HepG2 (cell line): ENCODE measurements around the gene ARIH1. TPM values are rescaled to one million over a fixed set of nuclear protein-coding genes. Genes with fewer than 3 reads are reported as not detected.

ENCODE experiments used
- AGO2 ChIP-seq: fragments of 200-400 bp; formaldehyde crosslinking; optimal IDR thresholded peaks from 2 replicates; pipeline ENCODE3; 2017; ENCODE audit warnings: mild to moderate bottlenecking, low read depth, low read length, moderate library complexity
- EEA1 ChIP-seq: sonication (generic); formaldehyde crosslinking; IDR thresholded peaks from 2 replicates; pipeline ENCODE4 v1.5.1; 2020; ENCODE audit warnings: mild to moderate bottlenecking, missing genetic modification reagents, borderline replicate concordance
- JUND ChIP-seq: sonication (generic); formaldehyde crosslinking; IDR thresholded peaks from 2 replicates; pipeline ENCODE4 v1.8.0; 2022; ENCODE audit warnings: mild to moderate bottlenecking, missing genetic modification reagents
- KDM3A ChIP-seq: IDR thresholded peaks from 2 replicates; pipeline ENCODE4 v1.6.1; 2018; ENCODE audit warnings: low read depth, missing compliant biosample characterization
- MED13 ChIP-seq: sonication (generic); formaldehyde crosslinking; IDR thresholded peaks from 2 replicates; pipeline ENCODE4 v1.5.0; 2020; ENCODE audit warnings: missing genetic modification reagents
- MEIS2 ChIP-seq: sonication (generic); formaldehyde crosslinking; IDR thresholded peaks from 2 replicates; pipeline ENCODE4 v1.9.0; 2021; ENCODE audit warnings: mild to moderate bottlenecking, missing genetic modification reagents
- MYC ChIP-seq: sonication (generic); formaldehyde crosslinking; IDR thresholded peaks from 2 replicates; pipeline ENCODE4 v1.9.0; 2021; ENCODE audit warnings: missing genetic modification reagents, borderline replicate concordance
- POLR2AphosphoS5 ChIP-seq: IDR thresholded peaks from 2 replicates; pipeline ENCODE4 v1.6.1; 2012; ENCODE audit warnings: low read depth, low read length
- TBX3 ChIP-seq: fragments of 450-650 bp; IDR thresholded peaks from 2 replicates; pipeline ENCODE4 v1.6.1; 2017; ENCODE audit warnings: antibody characterized with exemption, mild to moderate bottlenecking, inconsistent platforms, borderline replicate concordance
- TFE3 ChIP-seq: IDR thresholded peaks from 2 replicates; pipeline ENCODE4 v1.6.1; 2016
- TMF1 ChIP-seq: sonication (generic); formaldehyde crosslinking; IDR thresholded peaks from 2 replicates; pipeline ENCODE4 v1.8.1; 2022; ENCODE audit warnings: low read depth, missing genetic modification reagents
- ZNF333 ChIP-seq: sonication (generic); formaldehyde crosslinking; IDR thresholded peaks from 2 replicates; pipeline ENCODE4 v1.4.0; 2020; ENCODE audit warnings: mild to moderate bottlenecking, missing genetic modification reagents, borderline replicate concordance
- ZNF547 ChIP-seq: sonication (generic); formaldehyde crosslinking; IDR thresholded peaks from 2 replicates; pipeline ENCODE4 v1.5.1; 2020; ENCODE audit warnings: mild to moderate bottlenecking, missing genetic modification reagents
- ZNF670 ChIP-seq: sonication (generic); formaldehyde crosslinking; IDR thresholded peaks from 2 replicates; pipeline ENCODE4 v1.8.0; 2022; ENCODE audit warnings: mild to moderate bottlenecking, missing genetic modification reagents, borderline replicate concordance
- ZNF713 ChIP-seq: sonication (generic); formaldehyde crosslinking; IDR thresholded peaks from 2 replicates; pipeline ENCODE4 v1.4.0; 2020; ENCODE audit warnings: mild to moderate bottlenecking, missing genetic modification reagents
- polyA plus RNA-seq, 8 experiments: library from polyadenylated mRNA; depleted of rRNA in 3 of 8; stranded (reverse) in 7 of 8; unstranded in 1 of 8; fragments of >200 nt; fragmentation: Illumina TruSeq in 4 of 8; extraction: Trizol in 4 of 8; gene quantifications; 2 replicates each; pipeline versions ENCODE4 v1.2.1 to v1.2.3, GENCODE V29; 2011 to 2016; ENCODE audit warnings: low read depth in 4 of 8, missing spikeins in 1 of 8, mixed read lengths in 1 of 8; ENCODE audit not compliant: insufficient read depth in 1 of 8
- total RNA-seq, 5 experiments: library from RNA; depleted of rRNA; stranded (reverse); fragments of >200 nt; fragmentation: Illumina TruSeq; extraction: Trizol; gene quantifications; 2 replicates each; pipeline ENCODE4 v1.2.3, GENCODE V29; 2016; ENCODE audit warnings: low read depth in 1 of 5
- TF ChIP-seq, protein P1 (sequence below): sonication (generic); formaldehyde crosslinking; conservative IDR thresholded peaks from 2 replicates; pipeline ENCODE4 v1.4.0; 2020; ENCODE audit warnings: missing genetic modification reagents
- TF ChIP-seq, protein P2 (sequence below): sonication (generic); formaldehyde crosslinking; IDR thresholded peaks from 2 replicates; pipeline ENCODE4 v1.5.1; 2020; ENCODE audit warnings: missing genetic modification reagents, mild to moderate bottlenecking, borderline replicate concordance
- TF ChIP-seq, protein P3 (sequence below): sonication (generic); formaldehyde crosslinking; IDR thresholded peaks from 2 replicates; pipeline ENCODE4 v1.4.0; 2020; ENCODE audit warnings: missing genetic modification reagents
- TF ChIP-seq, protein P4 (sequence below): sonication (generic); formaldehyde crosslinking; IDR thresholded peaks from 2 replicates; pipeline ENCODE4 v1.9.0; 2022; ENCODE audit warnings: missing genetic modification reagents, mild to moderate bottlenecking, borderline replicate concordance

The ARIH1 gene
- total and polyA plus RNA-seq, 2 of the 13 experiments (the other 11 are each of a cell fraction or from before 2014, with no cell fraction given) = 38.8 to 59.8 TPM

DNA sequence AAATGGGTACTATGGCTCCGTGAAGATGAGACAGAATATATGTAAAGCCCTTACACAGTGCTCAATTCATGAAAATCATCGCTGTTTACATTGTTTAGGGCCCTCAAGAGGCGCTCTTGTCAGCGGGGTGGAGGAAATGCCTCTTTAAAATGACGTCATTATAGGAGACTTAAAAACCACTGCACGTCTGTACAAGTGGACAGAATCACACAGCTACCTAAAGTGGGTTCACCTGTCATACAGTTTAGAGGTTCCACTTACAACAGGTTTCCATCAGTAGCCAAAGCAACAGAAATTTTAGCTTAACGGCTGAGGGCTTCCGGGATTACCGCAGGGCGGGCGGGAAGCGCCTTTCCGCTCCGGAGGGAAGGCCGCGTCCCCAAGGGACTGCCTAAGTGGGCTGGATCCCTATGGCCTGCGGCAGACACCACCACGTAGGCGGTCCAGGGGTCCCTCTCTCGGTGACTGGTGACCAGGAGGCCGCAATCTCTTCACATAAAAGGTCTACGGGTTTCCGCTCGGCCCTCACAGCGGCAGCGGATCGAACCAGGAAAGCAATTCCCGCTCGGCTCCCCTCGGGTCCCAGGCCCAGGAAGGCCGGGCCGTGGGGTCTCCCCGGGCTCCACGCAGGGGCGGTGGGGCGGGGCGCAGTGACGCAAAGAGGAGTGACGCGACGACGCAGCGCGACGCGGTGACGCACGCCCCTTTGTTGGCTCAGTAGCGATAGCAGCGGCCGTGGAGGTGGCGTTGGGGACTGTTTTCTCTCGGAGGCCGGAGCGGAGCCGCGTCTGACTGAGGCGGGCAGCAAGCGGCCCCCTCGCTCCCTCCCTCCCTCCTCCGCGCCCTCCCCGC, at the start of gene ARIH1 (continued):
- TF ChIP-seq ZNF547 (CRISPR knock-in tag) (peak; percentile 85), ZNF713 (CRISPR knock-in tag) (no peak), AGO2 (peak; percentile 62), MEIS2 (CRISPR knock-in tag) (peak; percentile 94), TBX3 (no peak), JUND (CRISPR knock-in tag) (0 out of 2 replicates have a peak, but pooled peaks have one; percentile 29), EEA1 (CRISPR knock-in tag) (peak; percentile 65; the same call in 1 of the 2 replicates), TFE3 (CRISPR knock-in tag) (peak; percentile 44; the same call in 1 of the 2 replicates), MED13 (no peak), POLR2AphosphoS5 (peak; percentile 85), ZNF333 (CRISPR knock-in tag) (peak; percentile 56; the same call in 1 of the 2 replicates), KDM3A (CRISPR knock-in tag) (peak; percentile 74), ZNF670 (CRISPR knock-in tag) (peak; percentile 98), TMF1 (CRISPR knock-in tag) (0 out of 2 replicates have a peak, but pooled peaks have one; percentile 27), MYC (CRISPR knock-in tag) (peak; percentile 90)
- TF ChIP-seq, protein P1, sequence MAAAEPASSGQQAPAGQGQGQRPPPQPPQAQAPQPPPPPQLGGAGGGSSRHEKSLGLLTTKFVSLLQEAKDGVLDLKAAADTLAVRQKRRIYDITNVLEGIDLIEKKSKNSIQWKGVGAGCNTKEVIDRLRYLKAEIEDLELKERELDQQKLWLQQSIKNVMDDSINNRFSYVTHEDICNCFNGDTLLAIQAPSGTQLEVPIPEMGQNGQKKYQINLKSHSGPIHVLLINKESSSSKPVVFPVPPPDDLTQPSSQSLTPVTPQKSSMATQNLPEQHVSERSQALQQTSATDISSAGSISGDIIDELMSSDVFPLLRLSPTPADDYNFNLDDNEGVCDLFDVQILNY (CRISPR knock-in tag) = peak; percentile 54; the same call in 1 of the 2 replicates
- TF ChIP-seq, protein P2, sequence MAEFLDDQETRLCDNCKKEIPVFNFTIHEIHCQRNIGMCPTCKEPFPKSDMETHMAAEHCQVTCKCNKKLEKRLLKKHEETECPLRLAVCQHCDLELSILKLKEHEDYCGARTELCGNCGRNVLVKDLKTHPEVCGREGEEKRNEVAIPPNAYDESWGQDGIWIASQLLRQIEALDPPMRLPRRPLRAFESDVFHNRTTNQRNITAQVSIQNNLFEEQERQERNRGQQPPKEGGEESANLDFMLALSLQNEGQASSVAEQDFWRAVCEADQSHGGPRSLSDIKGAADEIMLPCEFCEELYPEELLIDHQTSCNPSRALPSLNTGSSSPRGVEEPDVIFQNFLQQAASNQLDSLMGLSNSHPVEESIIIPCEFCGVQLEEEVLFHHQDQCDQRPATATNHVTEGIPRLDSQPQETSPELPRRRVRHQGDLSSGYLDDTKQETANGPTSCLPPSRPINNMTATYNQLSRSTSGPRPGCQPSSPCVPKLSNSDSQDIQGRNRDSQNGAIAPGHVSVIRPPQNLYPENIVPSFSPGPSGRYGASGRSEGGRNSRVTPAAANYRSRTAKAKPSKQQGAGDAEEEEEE (CRISPR knock-in tag) = no peak
- TF ChIP-seq, protein P3, sequence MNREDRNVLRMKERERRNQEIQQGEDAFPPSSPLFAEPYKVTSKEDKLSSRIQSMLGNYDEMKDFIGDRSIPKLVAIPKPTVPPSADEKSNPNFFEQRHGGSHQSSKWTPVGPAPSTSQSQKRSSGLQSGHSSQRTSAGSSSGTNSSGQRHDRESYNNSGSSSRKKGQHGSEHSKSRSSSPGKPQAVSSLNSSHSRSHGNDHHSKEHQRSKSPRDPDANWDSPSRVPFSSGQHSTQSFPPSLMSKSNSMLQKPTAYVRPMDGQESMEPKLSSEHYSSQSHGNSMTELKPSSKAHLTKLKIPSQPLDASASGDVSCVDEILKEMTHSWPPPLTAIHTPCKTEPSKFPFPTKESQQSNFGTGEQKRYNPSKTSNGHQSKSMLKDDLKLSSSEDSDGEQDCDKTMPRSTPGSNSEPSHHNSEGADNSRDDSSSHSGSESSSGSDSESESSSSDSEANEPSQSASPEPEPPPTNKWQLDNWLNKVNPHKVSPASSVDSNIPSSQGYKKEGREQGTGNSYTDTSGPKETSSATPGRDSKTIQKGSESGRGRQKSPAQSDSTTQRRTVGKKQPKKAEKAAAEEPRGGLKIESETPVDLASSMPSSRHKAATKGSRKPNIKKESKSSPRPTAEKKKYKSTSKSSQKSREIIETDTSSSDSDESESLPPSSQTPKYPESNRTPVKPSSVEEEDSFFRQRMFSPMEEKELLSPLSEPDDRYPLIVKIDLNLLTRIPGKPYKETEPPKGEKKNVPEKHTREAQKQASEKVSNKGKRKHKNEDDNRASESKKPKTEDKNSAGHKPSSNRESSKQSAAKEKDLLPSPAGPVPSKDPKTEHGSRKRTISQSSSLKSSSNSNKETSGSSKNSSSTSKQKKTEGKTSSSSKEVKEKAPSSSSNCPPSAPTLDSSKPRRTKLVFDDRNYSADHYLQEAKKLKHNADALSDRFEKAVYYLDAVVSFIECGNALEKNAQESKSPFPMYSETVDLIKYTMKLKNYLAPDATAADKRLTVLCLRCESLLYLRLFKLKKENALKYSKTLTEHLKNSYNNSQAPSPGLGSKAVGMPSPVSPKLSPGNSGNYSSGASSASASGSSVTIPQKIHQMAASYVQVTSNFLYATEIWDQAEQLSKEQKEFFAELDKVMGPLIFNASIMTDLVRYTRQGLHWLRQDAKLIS = no peak
- TF ChIP-seq, protein P4, sequence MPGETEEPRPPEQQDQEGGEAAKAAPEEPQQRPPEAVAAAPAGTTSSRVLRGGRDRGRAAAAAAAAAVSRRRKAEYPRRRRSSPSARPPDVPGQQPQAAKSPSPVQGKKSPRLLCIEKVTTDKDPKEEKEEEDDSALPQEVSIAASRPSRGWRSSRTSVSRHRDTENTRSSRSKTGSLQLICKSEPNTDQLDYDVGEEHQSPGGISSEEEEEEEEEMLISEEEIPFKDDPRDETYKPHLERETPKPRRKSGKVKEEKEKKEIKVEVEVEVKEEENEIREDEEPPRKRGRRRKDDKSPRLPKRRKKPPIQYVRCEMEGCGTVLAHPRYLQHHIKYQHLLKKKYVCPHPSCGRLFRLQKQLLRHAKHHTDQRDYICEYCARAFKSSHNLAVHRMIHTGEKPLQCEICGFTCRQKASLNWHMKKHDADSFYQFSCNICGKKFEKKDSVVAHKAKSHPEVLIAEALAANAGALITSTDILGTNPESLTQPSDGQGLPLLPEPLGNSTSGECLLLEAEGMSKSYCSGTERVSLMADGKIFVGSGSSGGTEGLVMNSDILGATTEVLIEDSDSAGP (CRISPR knock-in tag) = peak; percentile 94; the same call in 1 of the 2 replicates
